HG03565 (cell line): ENCODE data around the gene ADAM8.

Experiments
- ATAC-seq: cut with Tn5 transposase; IDR thresholded peaks from one replicate; pipeline ENCODE4 v1.9.1; 2021; ENCODE audit warnings: mild to moderate bottlenecking, moderate library complexity; ENCODE audit not compliant: unreplicated experiment

ADAM8 gene

GRCh38 chr10:133251388-133252222, 25.1 kb downstream of the ADAM8 start:
- no peak for ATAC-seq

GRCh38 chr10:133249975-133250754, 26.5 kb downstream of the ADAM8 start:
- ATAC-seq = no peak

DNA sequence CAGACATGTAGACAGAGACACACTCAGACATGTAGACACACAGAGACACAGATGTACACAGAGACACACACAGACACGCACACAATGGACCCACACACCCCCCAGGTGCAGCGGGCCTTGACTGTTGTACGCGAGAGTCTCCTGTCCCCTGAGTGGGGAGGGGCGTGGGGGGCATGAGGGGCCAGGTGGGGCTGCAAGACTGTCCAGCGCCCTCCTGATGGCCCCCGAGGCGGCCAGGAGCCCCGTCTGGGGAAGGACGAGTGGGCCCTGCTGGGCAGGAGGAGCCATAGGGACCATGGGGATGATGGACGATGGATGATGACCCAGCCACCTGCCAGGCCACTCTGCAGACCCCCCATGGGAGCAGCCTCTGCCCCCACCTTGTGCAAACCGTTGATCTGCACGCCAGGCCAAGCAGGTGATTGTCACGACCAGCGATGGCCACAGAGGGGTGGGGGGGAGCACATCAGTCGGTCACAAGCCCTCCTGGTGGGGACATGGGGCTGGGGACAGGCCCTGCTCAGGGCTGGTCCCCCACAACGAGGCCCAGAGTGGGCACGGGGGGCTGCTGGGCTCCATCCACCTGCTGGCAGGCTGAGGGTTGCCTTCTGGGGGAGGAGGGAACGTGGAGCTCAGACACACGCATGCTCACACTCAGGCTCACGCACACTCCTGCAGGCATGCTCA, 27.4 kb downstream of the ADAM8 start:
- ATAC-seq = no peak

- ATAC-seq = no peak
Observed at GRCh38 chr10:133248334-133248715, 28.3 kb downstream of the ADAM8 start.

GRCh38 chr10:133247681-133248333, 28.9 kb downstream of the ADAM8 start:
- ATAC-seq = no peak

- ATAC-seq = no peak
Observed at GRCh38 chr10:133246236-133246626, 30.4 kb downstream of the ADAM8 start.

DNA sequence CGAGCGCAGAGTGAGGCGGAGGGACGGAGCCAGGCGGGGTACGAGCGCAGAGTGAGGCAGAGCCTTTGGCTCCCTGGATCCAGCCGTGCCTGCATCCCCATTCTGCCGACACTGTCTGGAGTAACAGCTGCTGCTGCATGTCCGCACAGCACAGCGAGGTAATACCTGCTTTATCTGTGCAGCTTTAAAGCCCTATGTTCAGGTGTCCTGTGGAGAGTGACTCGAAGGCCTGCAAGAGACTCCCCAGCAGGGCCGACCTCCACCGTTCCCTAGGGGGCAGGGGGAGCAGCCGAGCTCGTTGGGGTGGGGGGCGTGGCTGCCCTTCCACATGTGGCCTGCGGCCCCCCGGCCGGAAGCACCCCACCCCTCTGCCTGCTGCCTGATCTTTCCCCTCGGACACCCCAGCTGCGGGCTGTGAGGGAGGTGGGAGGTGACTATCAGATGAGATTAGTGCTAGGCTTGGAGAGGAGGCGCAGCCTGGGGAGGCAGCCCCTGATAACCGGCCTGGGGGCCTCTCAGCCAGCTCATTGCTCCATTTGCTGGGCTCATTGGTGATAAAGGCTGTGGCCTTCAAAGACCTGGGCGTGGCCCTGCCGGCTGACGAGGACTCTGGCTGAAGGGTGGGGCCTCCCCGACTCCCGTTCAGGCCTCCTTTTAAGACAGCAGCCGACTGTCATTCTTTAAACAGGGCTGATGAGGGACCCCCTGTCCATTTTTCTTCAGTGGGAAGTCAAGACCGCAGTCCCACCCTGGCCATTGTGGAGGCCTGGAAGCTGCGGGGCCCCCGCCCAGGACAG, 31.0 kb downstream of the ADAM8 start:
- no peak for ATAC-seq

DNA sequence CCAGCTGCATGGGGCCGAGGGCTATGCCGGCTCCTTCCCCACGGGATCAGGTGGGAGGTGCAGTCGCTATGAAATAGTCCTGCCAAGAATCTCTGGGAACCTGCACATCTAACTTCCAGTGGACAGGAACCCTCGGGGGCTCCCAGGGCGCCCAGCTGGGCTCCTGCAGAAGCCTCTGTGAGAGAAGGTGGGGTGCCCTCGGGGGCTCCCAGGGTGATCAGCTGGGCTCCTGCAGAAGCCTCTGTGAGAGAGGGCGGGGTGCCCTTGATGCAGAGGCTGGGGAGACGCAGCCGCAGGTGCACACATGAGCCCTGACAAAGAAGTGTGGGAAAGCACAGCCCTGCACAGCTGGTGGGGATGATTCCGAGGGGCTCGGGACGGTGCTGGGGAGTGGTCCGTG, 33.1 kb downstream of the ADAM8 start:
- ATAC-seq = no peak

GRCh38 chr10:133242611-133243356, 33.9 kb downstream of the ADAM8 start:
- ATAC-seq = no peak

DNA sequence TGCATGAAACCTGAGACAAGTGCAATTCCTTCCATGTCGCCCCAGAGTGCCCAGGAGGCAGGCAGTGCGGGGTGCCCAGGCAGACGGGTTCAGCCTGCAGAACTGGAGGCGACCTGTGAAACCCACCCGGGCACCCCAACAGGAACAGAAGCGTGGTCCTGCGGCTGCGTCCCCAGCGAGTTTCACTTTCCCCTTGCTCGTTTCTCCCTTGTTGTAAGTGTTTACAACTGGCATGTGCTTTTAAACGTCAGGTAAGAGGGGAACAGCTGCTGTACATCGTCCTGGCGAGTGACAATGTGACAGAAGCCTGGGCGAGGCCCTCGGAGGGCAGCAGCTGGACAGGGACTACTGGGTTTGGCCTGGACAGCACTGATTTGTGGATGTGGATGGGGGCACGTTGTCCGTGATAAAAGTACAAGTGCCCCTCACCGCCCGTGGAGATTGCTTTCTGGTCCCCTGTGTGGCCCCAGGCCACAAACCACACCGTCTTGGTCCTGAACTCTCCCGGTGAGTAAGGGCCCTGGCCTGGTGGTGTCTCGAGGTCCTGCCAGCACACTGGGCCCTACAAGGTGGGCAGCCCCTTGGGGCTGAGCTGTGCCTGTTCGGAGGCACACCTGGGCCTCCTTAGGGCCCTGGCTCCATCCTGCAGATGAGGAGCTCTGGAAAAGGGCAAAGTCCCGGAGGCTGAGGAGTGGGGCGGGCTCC, 35.0 kb downstream of the ADAM8 start:
- peak; percentile 61 for ATAC-seq

- no peak for ATAC-seq
Observed at GRCh38 chr10:133239990-133240389, 36.7 kb downstream of the ADAM8 start.

GRCh38 chr10:133238466-133238804, 38.2 kb downstream of the ADAM8 start:
- no peak for ATAC-seq

- no peak for ATAC-seq
Observed at GRCh38 chr10:133237588-133238465, 38.8 kb downstream of the ADAM8 start, which contains the start of gene VENTX. Gene VENTX (plus strand): TSS chr10:133237855. CDS start chr10:133237915, 60 bp downstream.

DNA sequence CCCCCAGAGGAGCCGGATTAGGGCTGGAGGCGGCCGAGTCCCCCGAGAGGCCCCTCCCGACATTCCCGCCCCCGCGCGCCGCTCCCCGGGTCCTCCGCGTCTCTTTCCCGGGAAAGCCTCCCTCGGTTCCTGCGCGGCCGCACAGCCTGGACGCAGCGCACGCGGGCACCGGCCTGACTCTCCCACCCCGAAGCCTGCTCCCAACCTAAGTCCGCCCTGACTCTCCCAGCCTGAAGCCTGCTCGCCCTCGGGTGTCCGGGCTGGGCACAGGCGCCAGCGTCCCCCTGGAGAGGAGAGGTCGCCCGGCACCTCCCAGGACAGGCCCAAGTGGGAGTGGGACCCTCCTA, 39.5 kb downstream of the ADAM8 start:
- ATAC-seq = no peak

- ATAC-seq = no peak
Observed at GRCh38 chr10:133236401-133237240, 40.0 kb downstream of the ADAM8 start.

DNA sequence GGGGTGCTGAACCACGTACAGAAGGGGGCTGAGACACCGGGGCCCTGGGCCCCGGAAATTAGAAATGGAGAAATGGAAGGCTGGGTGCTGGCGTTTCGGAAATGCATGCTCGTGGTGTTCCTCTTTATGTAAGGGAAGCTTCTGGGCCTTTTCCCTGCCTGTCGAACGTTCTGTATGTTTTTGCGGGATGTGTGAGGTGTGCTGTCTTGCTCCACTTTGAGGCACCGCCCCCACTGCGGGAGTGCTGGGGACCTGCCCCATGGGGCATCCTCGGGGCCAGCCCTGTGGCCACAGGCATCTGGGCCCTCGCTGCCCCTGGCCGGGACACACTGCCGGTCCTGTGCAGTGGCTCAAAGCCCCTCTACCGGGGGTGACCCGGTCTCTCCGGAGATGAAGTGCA, 40.7 kb downstream of the ADAM8 start:
- no peak for ATAC-seq

- no peak for ATAC-seq
Observed at GRCh38 chr10:133235265-133235855, 41.3 kb downstream of the ADAM8 start.
